ENCODE results near the gene SSNA1. TPM values are rescaled to one million over a fixed set of nuclear protein-coding genes. Genes with fewer than 3 reads are reported as not detected.

SSNA1 gene
- polyA plus RNA-seq, 1 donor from 2014 or later, result 170 TPM

GRCh38 chr9:137216188-137216965 is 27.9 kb downstream of the SSNA1 start:
- H3K4me3 ChIP-seq (ENCODE audit: low read length), result no peak overlapping the region
- no peaks in the 10 kb centered on the region for H3K36me3 ChIP-seq (ENCODE audit: insufficient read depth, low read length)
- H3F3A ChIP-seq (ENCODE audit: insufficient read depth, low read length, poor library complexity, severe bottlenecking), result no peaks in the 10 kb centered on the region
- no peak overlapping the region for H2AFZ ChIP-seq (ENCODE audit: low read depth, low read length)
- H3K79me2 ChIP-seq (replicated peaks; ENCODE audit: insufficient read depth, low read length), result no peaks in the 10 kb centered on the region
- no peaks in the 10 kb centered on the region for H3K9me3 ChIP-seq (ENCODE audit: low read length)
- no peak overlapping the region for H3K27ac ChIP-seq (ENCODE audit: low read length)
- H3K9ac ChIP-seq (ENCODE audit: low read length), result no peak overlapping the region
- no peak for TF ChIP-seq MXI1 (conservative IDR thresholded peaks at IDR 0.05; ENCODE audit: poor library complexity, severe bottlenecking)
- no peak for TF ChIP-seq TAF1 (IDR thresholded peaks at IDR 0.05; ENCODE audit: low read depth)
- TF ChIP-seq, protein P1, sequence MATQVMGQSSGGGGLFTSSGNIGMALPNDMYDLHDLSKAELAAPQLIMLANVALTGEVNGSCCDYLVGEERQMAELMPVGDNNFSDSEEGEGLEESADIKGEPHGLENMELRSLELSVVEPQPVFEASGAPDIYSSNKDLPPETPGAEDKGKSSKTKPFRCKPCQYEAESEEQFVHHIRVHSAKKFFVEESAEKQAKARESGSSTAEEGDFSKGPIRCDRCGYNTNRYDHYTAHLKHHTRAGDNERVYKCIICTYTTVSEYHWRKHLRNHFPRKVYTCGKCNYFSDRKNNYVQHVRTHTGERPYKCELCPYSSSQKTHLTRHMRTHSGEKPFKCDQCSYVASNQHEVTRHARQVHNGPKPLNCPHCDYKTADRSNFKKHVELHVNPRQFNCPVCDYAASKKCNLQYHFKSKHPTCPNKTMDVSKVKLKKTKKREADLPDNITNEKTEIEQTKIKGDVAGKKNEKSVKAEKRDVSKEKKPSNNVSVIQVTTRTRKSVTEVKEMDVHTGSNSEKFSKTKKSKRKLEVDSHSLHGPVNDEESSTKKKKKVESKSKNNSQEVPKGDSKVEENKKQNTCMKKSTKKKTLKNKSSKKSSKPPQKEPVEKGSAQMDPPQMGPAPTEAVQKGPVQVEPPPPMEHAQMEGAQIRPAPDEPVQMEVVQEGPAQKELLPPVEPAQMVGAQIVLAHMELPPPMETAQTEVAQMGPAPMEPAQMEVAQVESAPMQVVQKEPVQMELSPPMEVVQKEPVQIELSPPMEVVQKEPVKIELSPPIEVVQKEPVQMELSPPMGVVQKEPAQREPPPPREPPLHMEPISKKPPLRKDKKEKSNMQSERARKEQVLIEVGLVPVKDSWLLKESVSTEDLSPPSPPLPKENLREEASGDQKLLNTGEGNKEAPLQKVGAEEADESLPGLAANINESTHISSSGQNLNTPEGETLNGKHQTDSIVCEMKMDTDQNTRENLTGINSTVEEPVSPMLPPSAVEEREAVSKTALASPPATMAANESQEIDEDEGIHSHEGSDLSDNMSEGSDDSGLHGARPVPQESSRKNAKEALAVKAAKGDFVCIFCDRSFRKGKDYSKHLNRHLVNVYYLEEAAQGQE (IDR thresholded peaks at IDR 0.05; ENCODE audit: borderline replicate concordance), result no peak
- no peaks in the 10 kb centered on the region for H3K27me3 ChIP-seq (ENCODE audit: insufficient read depth, low read depth, low read length)
- no peaks in the 10 kb centered on the region for H3K9me2 ChIP-seq (ENCODE audit: insufficient read depth, low read length)
- H3K4me2 ChIP-seq (ENCODE audit: low read length), result no peak overlapping the region
- no peaks in the 10 kb centered on the region for H4K20me1 ChIP-seq (ENCODE audit: insufficient read depth)

- no peaks in the 10 kb centered on the region for H3K79me2 ChIP-seq (replicated peaks; ENCODE audit: insufficient read depth, low read length)
- TF ChIP-seq MXI1 (conservative IDR thresholded peaks at IDR 0.05; ENCODE audit: poor library complexity, severe bottlenecking) (no peak), SMC3 (conservative IDR thresholded peaks at IDR 0.05; ENCODE audit: poor library complexity) (no peak), POLR2AphosphoS5 (IDR thresholded peaks at IDR 0.05) (no peak), EZH2 (IDR thresholded peaks at IDR 0.05; ENCODE audit: borderline replicate concordance, insufficient read depth, low read length, poor library complexity, severe bottlenecking) (no peak), TAF1 (IDR thresholded peaks at IDR 0.05; ENCODE audit: low read depth) (no peak)
- TF ChIP-seq, protein P1 (IDR thresholded peaks at IDR 0.05; ENCODE audit: borderline replicate concordance), result no peak
- H3F3A ChIP-seq (ENCODE audit: insufficient read depth, low read length, poor library complexity, severe bottlenecking), result no peaks in the 10 kb centered on the region
- H3K27ac ChIP-seq (ENCODE audit: low read length), result no peak overlapping the region
- H3K4me2 ChIP-seq (ENCODE audit: low read length), result no peak overlapping the region
- no peaks in the 10 kb centered on the region for H3K9me2 ChIP-seq (ENCODE audit: insufficient read depth, low read length)
- no peak overlapping the region for H3K4me3 ChIP-seq (ENCODE audit: low read length)
- H3K27me3 ChIP-seq (ENCODE audit: insufficient read depth, low read depth, low read length), result no peaks in the 10 kb centered on the region
- H3K9ac ChIP-seq (ENCODE audit: low read length), result no peak overlapping the region
- H3K36me3 ChIP-seq (ENCODE audit: insufficient read depth, low read length), result no peaks in the 10 kb centered on the region
- no peaks in the 10 kb centered on the region for H4K20me1 ChIP-seq (ENCODE audit: insufficient read depth)
- no peak overlapping the region for H2AFZ ChIP-seq (ENCODE audit: low read depth, low read length)
- H3K9me3 ChIP-seq (ENCODE audit: low read length), result no peaks in the 10 kb centered on the region
Observed at GRCh38 chr9:137217276-137218211, 29.1 kb downstream of the SSNA1 start.

Data from neural cell (in vitro differentiated cells).